BE2C (cell line): ENCODE measurements around the gene AGBL1.
"Not testable (repeated sequence)": the region's sequence is repeated elsewhere in the genome, so short reads cannot be mapped to it uniquely, and the experiment has no call there.

Experiments used
- DNase-seq: peaks from one replicate; pipeline ENCODE4 v3.0.0-alpha.2; 2020
- H3K27me3 ChIP-seq: fragments of 250-450 bp; sonication (Bioruptor Pico); 2 replicates; pipeline ENCODE4 v1.5.1; 2020; ENCODE audit warnings: mild to moderate bottlenecking
- H3K36me3 ChIP-seq: fragments of 250-450 bp; sonication (Bioruptor Pico); 2 replicates; pipeline ENCODE4 v1.5.1; 2020; ENCODE audit warnings: mild to moderate bottlenecking
- H3K4me1 ChIP-seq: fragments of 250-450 bp; sonication (Bioruptor Pico); 2 replicates; pipeline ENCODE4 v1.5.1; 2020
- H3K4me3 ChIP-seq: 2 replicates; pipeline ENCODE4 v1.5.1; 2011; ENCODE audit warnings: low read depth, low read length
- H3K9me3 ChIP-seq: fragments of 250-450 bp; sonication (Bioruptor Pico); 2 replicates; pipeline ENCODE4 v1.5.1; 2020
- TF ChIP-seq, protein P1 (sequence below): IDR thresholded peaks from 2 replicates; pipeline ENCODE4 v1.5.1; 2012; ENCODE audit warnings: mild to moderate bottlenecking, low read depth, low read length

AGBL1 gene

DNA sequence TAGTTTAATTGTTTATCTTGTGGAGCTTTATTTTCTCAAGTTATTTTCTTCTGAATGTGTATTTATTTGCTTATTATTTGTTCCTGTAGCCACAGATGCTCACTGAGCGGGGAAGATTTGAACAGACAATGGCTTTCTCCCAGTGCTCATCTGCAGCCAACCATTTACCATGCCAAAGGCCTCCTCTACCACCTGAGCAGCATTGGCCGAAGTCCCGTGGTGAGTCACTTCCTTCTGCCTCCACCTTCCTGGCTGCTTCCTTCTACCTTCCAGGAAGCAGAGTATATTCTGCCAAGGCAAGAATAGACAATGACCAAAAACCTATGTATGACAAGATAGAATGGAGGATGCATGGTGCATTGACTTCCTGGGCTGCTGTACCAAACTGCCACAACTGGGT, 443.1 kb downstream of the AGBL1 start:
- Histone ChIP-seq H3K27me3 (no peaks in the 10 kb centered on the region), H3K4me3 (no peak overlapping the region), H3K36me3 (no peaks in the 10 kb centered on the region), H3K9me3 (no peaks in the 10 kb centered on the region), H3K4me1 (no peaks in the 10 kb centered on the region)
- DNase-seq: no peak
- TF ChIP-seq, protein P1, sequence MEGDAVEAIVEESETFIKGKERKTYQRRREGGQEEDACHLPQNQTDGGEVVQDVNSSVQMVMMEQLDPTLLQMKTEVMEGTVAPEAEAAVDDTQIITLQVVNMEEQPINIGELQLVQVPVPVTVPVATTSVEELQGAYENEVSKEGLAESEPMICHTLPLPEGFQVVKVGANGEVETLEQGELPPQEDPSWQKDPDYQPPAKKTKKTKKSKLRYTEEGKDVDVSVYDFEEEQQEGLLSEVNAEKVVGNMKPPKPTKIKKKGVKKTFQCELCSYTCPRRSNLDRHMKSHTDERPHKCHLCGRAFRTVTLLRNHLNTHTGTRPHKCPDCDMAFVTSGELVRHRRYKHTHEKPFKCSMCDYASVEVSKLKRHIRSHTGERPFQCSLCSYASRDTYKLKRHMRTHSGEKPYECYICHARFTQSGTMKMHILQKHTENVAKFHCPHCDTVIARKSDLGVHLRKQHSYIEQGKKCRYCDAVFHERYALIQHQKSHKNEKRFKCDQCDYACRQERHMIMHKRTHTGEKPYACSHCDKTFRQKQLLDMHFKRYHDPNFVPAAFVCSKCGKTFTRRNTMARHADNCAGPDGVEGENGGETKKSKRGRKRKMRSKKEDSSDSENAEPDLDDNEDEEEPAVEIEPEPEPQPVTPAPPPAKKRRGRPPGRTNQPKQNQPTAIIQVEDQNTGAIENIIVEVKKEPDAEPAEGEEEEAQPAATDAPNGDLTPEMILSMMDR: no peak

DNA sequence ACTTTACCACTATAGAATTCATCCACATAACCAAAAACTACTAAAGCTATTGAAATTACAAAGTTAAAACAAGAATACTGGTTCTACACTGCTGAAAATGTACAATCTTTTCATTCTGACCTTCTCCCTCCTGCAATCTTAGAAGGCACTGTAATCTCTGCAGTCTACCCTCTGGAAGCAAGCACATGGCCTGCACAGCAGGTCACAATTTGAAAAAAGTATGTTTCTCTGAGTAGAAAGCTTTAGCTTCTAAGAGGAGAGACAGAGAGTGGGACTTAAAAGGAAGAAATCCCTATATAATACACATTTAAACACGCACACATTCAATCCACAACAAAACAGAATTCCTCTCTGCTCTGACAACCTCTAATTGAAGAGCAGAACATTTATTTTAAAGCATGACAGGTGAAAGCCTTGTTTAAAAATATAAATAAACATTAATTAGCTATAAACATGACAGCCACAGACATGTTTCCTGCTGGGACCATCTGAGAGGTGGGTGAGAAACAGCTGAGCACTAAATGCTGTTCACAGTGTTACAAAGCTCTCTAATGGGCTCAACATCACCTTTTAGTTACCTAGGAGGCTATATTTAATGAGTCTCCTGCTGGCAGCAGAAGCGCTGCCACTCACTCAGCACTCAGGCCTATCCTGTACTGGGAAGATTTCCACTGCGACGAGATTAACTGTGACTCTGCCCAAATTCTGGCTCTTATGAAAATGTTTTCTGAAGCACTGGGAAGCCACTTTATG, 447.4 kb downstream of the AGBL1 start:
- H3K4me3 ChIP-seq: no peak overlapping the region
- no peaks in the 10 kb centered on the region for H3K9me3 ChIP-seq
- no peaks in the 10 kb centered on the region for H3K4me1 ChIP-seq
- no peaks in the 10 kb centered on the region for H3K36me3 ChIP-seq
- DNase-seq: no peak
- H3K27me3 ChIP-seq: no peaks in the 10 kb centered on the region
- TF ChIP-seq, protein P1: no peak

DNA sequence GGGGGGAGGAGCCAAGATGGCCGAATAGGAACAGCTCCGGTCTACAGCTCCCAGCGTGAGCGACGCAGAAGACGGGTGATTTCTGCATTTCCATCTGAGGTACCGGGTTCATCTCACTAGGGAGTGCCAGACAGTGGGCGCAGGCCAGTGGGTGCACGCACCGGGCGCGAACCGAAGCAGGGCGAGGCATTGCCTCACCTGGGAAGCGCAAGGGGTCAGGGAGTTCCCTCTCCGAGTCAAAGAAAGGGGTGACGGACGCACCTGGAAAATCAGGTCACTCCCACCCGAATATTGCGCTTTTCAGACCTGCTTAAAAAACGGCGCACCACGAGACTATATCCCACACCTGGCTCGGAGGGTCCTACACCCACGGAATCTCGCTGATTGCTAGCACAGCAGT, 448.4 kb downstream of the AGBL1 start:
- not testable (repeated sequence) for DNase-seq

DNA sequence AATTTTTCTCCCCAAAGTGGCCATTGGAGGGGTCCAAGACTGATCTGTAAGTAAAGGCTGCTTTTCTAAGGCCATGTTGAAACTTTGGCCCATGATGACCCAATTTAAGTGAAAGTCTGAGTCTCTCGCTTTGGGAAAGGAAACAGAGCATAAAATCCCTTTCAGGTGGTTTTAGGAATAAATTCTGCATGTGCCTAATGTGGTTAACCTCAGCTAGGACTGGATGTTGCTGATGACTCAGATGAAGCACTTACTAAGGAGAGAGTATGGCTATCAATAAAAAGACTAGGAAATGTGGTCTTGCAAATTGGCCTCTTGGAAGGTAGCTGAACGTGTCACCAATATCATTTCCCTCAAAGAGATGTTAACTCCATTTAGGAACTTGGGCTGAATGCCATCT, 458.5 kb downstream of the AGBL1 start:
- Histone ChIP-seq H3K9me3 (no peaks in the 10 kb centered on the region), H3K27me3 (no peaks in the 10 kb centered on the region), H3K4me3 (no peak overlapping the region), H3K36me3 (no peaks in the 10 kb centered on the region), H3K4me1 (no peaks in the 10 kb centered on the region)
- TF ChIP-seq, protein P1: no peak
- DNase-seq: no peak

More for the DNA sequence above, 448.4 kb downstream of the AGBL1 start:
- not testable (repeated sequence) for H3K9me3 ChIP-seq, H3K4me3 ChIP-seq, H3K4me1 ChIP-seq, H3K27me3 ChIP-seq, H3K36me3 ChIP-seq

DNA sequence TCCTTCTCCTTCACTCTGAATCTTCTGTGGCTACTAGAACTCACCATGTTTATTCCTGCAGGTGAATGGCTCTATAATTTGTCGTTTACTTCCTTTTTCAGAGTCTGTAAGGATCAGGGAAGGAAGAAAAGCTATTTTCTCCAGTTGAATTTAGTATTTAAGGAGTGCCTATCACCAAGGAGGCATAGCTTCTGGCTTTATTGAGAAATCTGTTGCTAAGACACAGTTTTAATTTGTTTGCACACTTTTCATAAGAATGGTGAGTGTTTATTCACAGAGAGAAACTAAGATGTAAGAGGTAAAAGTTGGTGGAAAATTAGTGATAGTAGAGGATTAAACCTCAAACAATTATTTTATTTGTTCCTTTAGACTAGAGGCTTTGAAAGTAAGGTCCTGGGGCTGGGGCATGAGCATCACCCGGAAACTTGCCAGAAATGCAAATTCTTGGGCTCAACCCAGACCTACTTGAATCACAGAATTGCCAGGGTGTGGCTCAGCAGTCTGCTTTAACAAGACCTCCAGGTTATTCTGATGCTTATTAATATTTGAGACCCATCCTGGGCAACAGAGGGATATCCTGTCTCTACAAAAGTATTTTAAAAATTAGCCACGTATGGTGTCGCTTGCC, 461.3 kb downstream of the AGBL1 start:
- no peaks in the 10 kb centered on the region for H3K27me3 ChIP-seq
- H3K9me3 ChIP-seq: no peaks in the 10 kb centered on the region
- no peak for DNase-seq
- TF ChIP-seq, protein P1: no peak
- no peak overlapping the region for H3K4me3 ChIP-seq
- H3K36me3 ChIP-seq: no peaks in the 10 kb centered on the region
- no peaks in the 10 kb centered on the region for H3K4me1 ChIP-seq

DNA sequence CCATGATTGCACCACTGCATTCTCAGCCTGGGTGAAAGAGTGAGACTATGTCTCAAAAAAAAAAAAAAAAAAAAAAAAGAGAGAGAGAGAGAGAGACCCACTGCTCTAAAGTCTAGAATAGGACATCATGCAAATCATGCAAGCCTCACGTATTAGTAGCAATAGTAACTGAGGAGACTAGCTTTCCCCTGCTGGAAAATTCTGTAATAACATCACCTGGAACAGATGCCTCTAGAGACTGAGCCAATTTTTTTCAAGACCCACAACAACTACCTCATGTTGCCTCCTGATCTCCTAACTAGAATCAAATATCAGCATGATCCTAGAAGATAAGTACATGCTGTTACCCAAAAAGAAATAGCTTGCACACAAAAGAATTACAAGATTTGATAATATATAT, 461.9 kb downstream of the AGBL1 start:
- DNase-seq: no peak
- Histone ChIP-seq H3K36me3 (no peaks in the 10 kb centered on the region), H3K4me1 (no peaks in the 10 kb centered on the region), H3K9me3 (no peaks in the 10 kb centered on the region), H3K4me3 (no peak overlapping the region), H3K27me3 (no peaks in the 10 kb centered on the region)
- TF ChIP-seq, protein P1: no peak
